ENCODE measurements around the gene LRRC4C.
"Not testable (repeated sequence)": the region's sequence is repeated elsewhere in the genome, so short reads cannot be mapped to it uniquely, and the experiment has no call there.

Gene LRRC4C

DNA sequence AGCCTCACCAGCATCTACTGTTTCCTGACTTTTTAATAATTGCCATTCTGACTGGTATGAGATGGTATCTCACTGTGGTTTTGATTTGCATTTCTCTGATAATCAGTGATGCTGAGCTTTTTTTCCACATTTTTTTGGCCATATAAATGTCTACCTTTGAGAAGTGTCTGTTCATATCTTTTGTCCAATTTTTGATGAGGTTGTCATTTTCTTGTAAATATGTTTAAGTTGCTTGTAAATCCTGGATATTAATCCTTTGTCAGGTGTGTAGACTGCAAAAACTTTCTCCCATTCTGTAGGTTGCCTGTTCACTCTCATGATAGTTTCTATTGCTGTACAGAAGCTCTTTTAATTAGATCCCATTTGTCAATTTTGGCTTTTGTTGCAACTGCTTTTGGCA lies 439.8 kb downstream of the LRRC4C start:
- H2AFZ ChIP-seq (ENCODE audit: low read length); H3K27ac ChIP-seq (replicated peaks; ENCODE audit: low read length); H3K36me3 ChIP-seq (replicated peaks in 1 of 2; ENCODE audit: control insufficient read depth in 2 of 2, insufficient read depth in 2 of 2, low read length in 2 of 2); H3K4me2 ChIP-seq (ENCODE audit: insufficient read depth, low read length, poor library complexity, severe bottlenecking); H3K4ac ChIP-seq (ENCODE audit: low read length); H3K4me3 ChIP-seq (ENCODE audit: low read length in 2 of 2); H3K4me1 ChIP-seq (ENCODE audit: control insufficient read depth in 2 of 2, insufficient read depth in 1 of 2, low read depth in 1 of 2, low read length in 2 of 2); H3K14ac ChIP-seq (ENCODE audit: low read length); H4K91ac ChIP-seq (ENCODE audit: low read depth, low read length, poor library complexity); H2AK5ac ChIP-seq (ENCODE audit: low read depth, low read length); H2BK12ac ChIP-seq (ENCODE audit: low read length); H3K9me3 ChIP-seq (replicated peaks in 1 of 2; ENCODE audit: control insufficient read depth in 2 of 2, insufficient read depth in 1 of 2, low read depth in 1 of 2, low read length in 2 of 2); H3K18ac ChIP-seq (ENCODE audit: low read length); H4K8ac ChIP-seq (ENCODE audit: low read depth, low read length); H3K79me1 ChIP-seq (ENCODE audit: low read depth, low read length); H2BK15ac ChIP-seq (ENCODE audit: low read length); H3K27me3 ChIP-seq (ENCODE audit: control insufficient read depth in 3 of 3, insufficient read depth in 3 of 3, low read depth in 1 of 3, low read length in 3 of 3); DNase-seq (ENCODE audit: low spot score); H2BK120ac ChIP-seq (ENCODE audit: low read depth, low read length); H2BK5ac ChIP-seq (ENCODE audit: low read length); H3K23ac ChIP-seq (ENCODE audit: low read depth, low read length, poor library complexity); H3K9ac ChIP-seq (ENCODE audit: low read depth, low read length, poor library complexity): not testable (repeated sequence)

DNA sequence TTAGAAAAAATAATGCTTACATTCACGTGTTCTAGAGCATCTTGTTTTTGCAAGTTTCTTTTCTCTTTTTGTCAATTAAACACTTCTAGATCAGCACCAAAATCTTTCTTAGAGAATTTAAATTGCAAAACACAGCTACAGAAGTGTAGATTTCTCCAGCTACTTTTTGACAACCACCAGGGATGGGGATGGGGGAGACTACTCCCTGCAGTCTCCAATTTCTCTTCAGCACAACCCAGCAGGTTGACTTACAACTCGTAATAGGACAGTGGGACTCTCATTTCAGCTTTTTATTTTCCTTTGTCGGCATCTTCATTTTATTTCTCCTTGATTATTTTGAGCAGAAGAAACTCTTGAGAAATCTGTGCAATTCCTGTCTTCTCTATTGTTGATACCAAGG lies 441.2 kb downstream of the LRRC4C start:
- Histone ChIP-seq H2BK120ac (ENCODE audit: low read depth, low read length) (no peak overlapping the region), H3K14ac (ENCODE audit: low read length) (no peak overlapping the region), H4K91ac (ENCODE audit: low read depth, low read length, poor library complexity) (no peak overlapping the region), H2BK12ac (ENCODE audit: low read length) (no peak overlapping the region), H3K27me3 (ENCODE audit: control insufficient read depth in 3 of 3, insufficient read depth in 3 of 3, low read depth in 1 of 3, low read length in 3 of 3) (no peaks in the 10 kb centered on the region), H4K8ac (ENCODE audit: low read depth, low read length) (no peak overlapping the region), H3K9me3 (replicated peaks in 1 of 2; ENCODE audit: control insufficient read depth in 2 of 2, insufficient read depth in 1 of 2, low read depth in 1 of 2, low read length in 2 of 2) (no peaks in the 10 kb centered on the region), H2AFZ (ENCODE audit: low read length) (peak overlapping the region; percentile 11), H3K4me1 (ENCODE audit: control insufficient read depth in 2 of 2, insufficient read depth in 1 of 2, low read depth in 1 of 2, low read length in 2 of 2) (no peaks in the 10 kb centered on the region), H3K4ac (ENCODE audit: low read length) (no peak overlapping the region), H3K9ac (ENCODE audit: low read depth, low read length, poor library complexity) (no peak overlapping the region), H3K79me1 (ENCODE audit: low read depth, low read length) (no peaks in the 10 kb centered on the region), H3K18ac (ENCODE audit: low read length) (no peak overlapping the region), H2BK15ac (ENCODE audit: low read length) (no peak overlapping the region), H2AK5ac (ENCODE audit: low read depth, low read length) (no peak overlapping the region), H3K4me3 (ENCODE audit: low read length in 2 of 2) (no peak overlapping the region), H3K4me2 (ENCODE audit: insufficient read depth, low read length, poor library complexity, severe bottlenecking) (no peak overlapping the region), H3K27ac (replicated peaks; ENCODE audit: low read length) (no peak overlapping the region), H3K23ac (ENCODE audit: low read depth, low read length, poor library complexity) (no peak overlapping the region), H3K36me3 (replicated peaks in 1 of 2; ENCODE audit: control insufficient read depth in 2 of 2, insufficient read depth in 2 of 2, low read length in 2 of 2) (no peaks in the 10 kb centered on the region), H2BK5ac (ENCODE audit: low read length) (no peak overlapping the region)
- DNase-seq (ENCODE audit: low spot score), result no peak
- WGBS, 2 donors (ENCODE audit: extremely low coverage in 2 of 2, insufficient read length in 2 of 2, insufficient replicate concordance in 1 of 2), result no CpG with 5 or more reads among the region's 3 CpGs

DNA sequence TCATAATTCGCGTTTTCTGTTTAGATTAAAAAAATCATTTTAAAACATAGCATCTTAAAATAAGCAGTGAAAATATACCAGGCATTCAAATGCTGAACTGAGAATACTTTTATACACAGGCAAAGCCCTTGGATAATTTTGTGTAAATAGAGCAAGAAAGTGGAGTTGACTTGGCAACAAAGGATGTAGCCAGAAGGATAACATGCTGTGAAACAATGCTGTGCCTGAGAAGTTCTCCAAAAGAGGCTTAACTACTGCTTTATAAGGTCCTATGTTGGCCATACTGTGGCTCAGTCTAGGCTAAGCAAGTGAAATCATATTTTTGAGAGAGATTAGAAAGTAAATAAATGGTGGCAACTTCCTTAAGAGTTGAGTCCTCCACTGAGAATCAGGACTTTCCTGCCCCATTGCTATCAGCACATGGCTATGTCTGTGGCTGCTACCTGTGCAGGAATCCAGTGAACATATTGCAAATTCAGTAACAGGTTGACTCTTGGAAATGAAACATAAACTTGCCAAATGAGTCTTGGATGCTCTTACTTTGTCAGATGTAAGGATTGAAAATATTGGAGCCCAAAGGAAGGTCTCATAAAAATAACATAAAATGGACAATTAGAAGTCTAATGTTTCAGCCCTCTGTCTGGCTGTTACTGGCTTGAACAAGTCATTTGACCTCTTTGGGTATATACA lies 448.9 kb downstream of the LRRC4C start:
- H3K4ac ChIP-seq (ENCODE audit: low read length), result no peak overlapping the region
- no peak overlapping the region for H2BK12ac ChIP-seq (ENCODE audit: low read length)
- no peak overlapping the region for H3K14ac ChIP-seq (ENCODE audit: low read length)
- H3K4me1 ChIP-seq (ENCODE audit: control insufficient read depth in 2 of 2, insufficient read depth in 1 of 2, low read depth in 1 of 2, low read length in 2 of 2), result peaks cover 4% of the 10 kb centered on the region in 2 donors
- no peak overlapping the region for H3K9ac ChIP-seq (ENCODE audit: low read depth, low read length, poor library complexity)
- no peak overlapping the region for H3K27ac ChIP-seq (replicated peaks; ENCODE audit: low read length)
- H3K4me3 ChIP-seq (ENCODE audit: low read length in 2 of 2), result no peak overlapping the region
- H2AK5ac ChIP-seq (ENCODE audit: low read depth, low read length), result no peak overlapping the region
- no peak overlapping the region for H2BK5ac ChIP-seq (ENCODE audit: low read length)
- DNase-seq (ENCODE audit: low spot score), result no peak
- no peak overlapping the region for H4K8ac ChIP-seq (ENCODE audit: low read depth, low read length)
- no peak overlapping the region for H4K91ac ChIP-seq (ENCODE audit: low read depth, low read length, poor library complexity)
- H3K79me1 ChIP-seq (ENCODE audit: low read depth, low read length), result no peaks in the 10 kb centered on the region
- no CpG with 5 or more reads among the region's 2 CpGs for whole genome bisulfite sequencing, 2 donors (ENCODE audit: extremely low coverage in 2 of 2, insufficient read length in 2 of 2, insufficient replicate concordance in 1 of 2)
- no peaks in the 10 kb centered on the region for H3K27me3 ChIP-seq (ENCODE audit: control insufficient read depth in 3 of 3, insufficient read depth in 3 of 3, low read depth in 1 of 3, low read length in 3 of 3)
- no peak overlapping the region for H3K4me2 ChIP-seq (ENCODE audit: insufficient read depth, low read length, poor library complexity, severe bottlenecking)
- peak overlapping the region; percentile 44 for H2AFZ ChIP-seq (ENCODE audit: low read length)
- H2BK15ac ChIP-seq (ENCODE audit: low read length), result no peak overlapping the region
- peaks cover 0 to 4% of the 10 kb centered on the region in 2 donors for H3K9me3 ChIP-seq (replicated peaks in 1 of 2; ENCODE audit: control insufficient read depth in 2 of 2, insufficient read depth in 1 of 2, low read depth in 1 of 2, low read length in 2 of 2)
- no peak overlapping the region for H3K18ac ChIP-seq (ENCODE audit: low read length)
- no peak overlapping the region for H3K23ac ChIP-seq (ENCODE audit: low read depth, low read length, poor library complexity)
- H3K36me3 ChIP-seq (replicated peaks in 1 of 2; ENCODE audit: control insufficient read depth in 2 of 2, insufficient read depth in 2 of 2, low read length in 2 of 2), result no peaks in the 10 kb centered on the region
- H2BK120ac ChIP-seq (ENCODE audit: low read depth, low read length), result no peak overlapping the region

DNA sequence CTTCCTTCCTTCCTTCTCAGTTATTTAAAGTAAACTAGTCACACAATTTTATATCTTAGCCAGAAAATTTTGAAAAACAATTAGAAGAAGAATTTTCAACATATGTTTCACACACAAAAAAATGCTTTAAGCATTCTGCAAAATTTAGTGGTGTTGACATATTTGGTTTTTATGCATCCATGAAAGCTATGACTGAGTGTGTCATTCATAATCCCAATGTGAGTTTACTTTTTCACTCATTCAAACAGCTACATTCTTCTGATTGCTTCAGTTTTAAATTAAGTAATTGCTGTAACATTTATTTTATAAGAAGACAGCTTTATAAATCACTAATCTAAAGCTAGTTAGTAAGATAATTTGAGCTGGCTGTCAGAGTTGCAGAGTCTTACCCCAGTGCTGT lies 453.5 kb downstream of the LRRC4C start:
- Histone ChIP-seq H3K27me3 (ENCODE audit: control insufficient read depth in 3 of 3, insufficient read depth in 3 of 3, low read depth in 1 of 3, low read length in 3 of 3) (no peaks in the 10 kb centered on the region), H3K14ac (ENCODE audit: low read length) (no peak overlapping the region), H3K36me3 (replicated peaks in 1 of 2; ENCODE audit: control insufficient read depth in 2 of 2, insufficient read depth in 2 of 2, low read length in 2 of 2) (no peaks in the 10 kb centered on the region), H3K9me3 (replicated peaks in 1 of 2; ENCODE audit: control insufficient read depth in 2 of 2, insufficient read depth in 1 of 2, low read depth in 1 of 2, low read length in 2 of 2) (peaks cover 0 to 4% of the 10 kb centered on the region in 2 donors), H2AFZ (ENCODE audit: low read length) (no peak overlapping the region), H2BK15ac (ENCODE audit: low read length) (no peak overlapping the region), H2BK5ac (ENCODE audit: low read length) (no peak overlapping the region), H3K9ac (ENCODE audit: low read depth, low read length, poor library complexity) (no peak overlapping the region), H3K79me1 (ENCODE audit: low read depth, low read length) (no peaks in the 10 kb centered on the region), H4K91ac (ENCODE audit: low read depth, low read length, poor library complexity) (no peak overlapping the region), H3K18ac (ENCODE audit: low read length) (no peak overlapping the region), H3K23ac (ENCODE audit: low read depth, low read length, poor library complexity) (no peak overlapping the region), H2AK5ac (ENCODE audit: low read depth, low read length) (no peak overlapping the region), H3K4me1 (ENCODE audit: control insufficient read depth in 2 of 2, insufficient read depth in 1 of 2, low read depth in 1 of 2, low read length in 2 of 2) (peaks cover 5 to 24% of the 10 kb centered on the region in 2 donors), H2BK120ac (ENCODE audit: low read depth, low read length) (no peak overlapping the region), H3K4me2 (ENCODE audit: insufficient read depth, low read length, poor library complexity, severe bottlenecking) (no peak overlapping the region), H3K4me3 (ENCODE audit: low read length in 2 of 2) (no peak overlapping the region), H4K8ac (ENCODE audit: low read depth, low read length) (no peak overlapping the region), H2BK12ac (ENCODE audit: low read length) (no peak overlapping the region), H3K27ac (replicated peaks; ENCODE audit: low read length) (no peak overlapping the region), H3K4ac (ENCODE audit: low read length) (no peak overlapping the region)
- DNase-seq (ENCODE audit: low spot score), result no peak
